NCI-H748 (cell line): ENCODE results near the gene COX6A2.
"Not testable (repeated sequence)": the region's sequence is repeated elsewhere in the genome, so short reads cannot be mapped to it uniquely, and the experiment has no call there.

Source experiments
- DNase-seq: peaks from one replicate; lab custom pipeline; 2025; ENCODE audit not compliant: unreplicated experiment; lab: John Stamatoyannopoulos, UW

The COX6A2 gene

DNA sequence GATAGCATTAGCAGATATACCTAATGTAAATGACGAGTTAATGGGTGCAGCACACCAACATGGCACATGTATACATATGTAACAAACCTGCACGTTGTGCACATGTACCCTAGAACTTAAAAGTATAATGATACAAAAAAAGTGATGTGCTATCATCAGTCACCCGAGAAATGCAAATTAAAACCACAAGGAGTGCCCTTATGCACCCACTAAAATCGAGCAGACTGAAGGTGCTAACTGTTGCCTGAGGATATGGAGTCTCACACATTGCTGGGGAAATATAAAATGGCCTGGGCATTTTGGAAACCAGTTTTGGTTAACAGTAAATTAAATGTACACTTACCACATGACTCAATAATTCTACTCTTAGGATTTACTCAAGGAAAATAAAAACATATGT lies 10.9 kb upstream of the COX6A2 start:
- DNase-seq = not testable (repeated sequence)

GRCh38 chr16:31438414-31438813 lies 10.3 kb upstream of the COX6A2 start:
- no peak for DNase-seq

DNA sequence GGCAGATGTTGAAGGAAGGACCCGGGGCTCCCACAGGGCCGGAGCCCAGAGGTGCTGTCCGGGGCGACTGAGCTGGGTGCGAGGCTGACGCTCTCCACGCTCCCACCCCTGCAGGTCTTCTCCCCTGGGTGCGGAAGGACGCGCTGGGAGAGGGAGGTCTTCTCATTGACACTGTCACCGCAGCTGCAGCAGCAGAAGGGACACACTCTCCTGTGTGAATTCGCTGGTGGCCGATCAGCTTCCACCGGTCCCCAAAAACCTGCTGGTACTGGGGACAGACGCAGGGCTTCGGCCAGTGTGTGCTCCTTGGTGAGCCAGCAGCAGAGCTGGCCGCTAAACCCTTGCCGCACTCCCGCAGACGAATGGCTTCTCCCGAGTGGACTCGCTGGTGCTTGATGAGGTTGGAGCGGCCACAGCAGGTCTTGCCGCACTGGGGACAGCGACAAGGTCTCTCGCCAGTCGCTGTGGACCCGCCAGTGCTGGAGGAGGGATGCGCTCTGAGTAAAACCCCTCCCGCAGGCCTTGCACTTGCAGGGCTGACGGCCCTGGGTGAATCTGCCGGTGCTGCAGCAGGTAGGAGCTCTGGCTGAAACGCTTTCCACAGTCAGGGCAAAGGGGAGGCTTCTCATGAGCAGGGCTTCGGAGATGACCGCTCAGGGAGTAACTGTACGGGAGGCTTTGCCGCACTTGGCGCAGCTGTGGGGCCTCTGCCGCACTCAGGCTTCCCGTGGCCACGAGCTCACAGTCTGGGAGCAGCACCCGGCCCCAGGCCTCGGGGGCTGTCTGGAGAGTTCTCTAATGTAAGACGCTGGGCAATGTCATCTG lies 8.3 kb upstream of the COX6A2 start:
- no peak for DNase-seq

DNA sequence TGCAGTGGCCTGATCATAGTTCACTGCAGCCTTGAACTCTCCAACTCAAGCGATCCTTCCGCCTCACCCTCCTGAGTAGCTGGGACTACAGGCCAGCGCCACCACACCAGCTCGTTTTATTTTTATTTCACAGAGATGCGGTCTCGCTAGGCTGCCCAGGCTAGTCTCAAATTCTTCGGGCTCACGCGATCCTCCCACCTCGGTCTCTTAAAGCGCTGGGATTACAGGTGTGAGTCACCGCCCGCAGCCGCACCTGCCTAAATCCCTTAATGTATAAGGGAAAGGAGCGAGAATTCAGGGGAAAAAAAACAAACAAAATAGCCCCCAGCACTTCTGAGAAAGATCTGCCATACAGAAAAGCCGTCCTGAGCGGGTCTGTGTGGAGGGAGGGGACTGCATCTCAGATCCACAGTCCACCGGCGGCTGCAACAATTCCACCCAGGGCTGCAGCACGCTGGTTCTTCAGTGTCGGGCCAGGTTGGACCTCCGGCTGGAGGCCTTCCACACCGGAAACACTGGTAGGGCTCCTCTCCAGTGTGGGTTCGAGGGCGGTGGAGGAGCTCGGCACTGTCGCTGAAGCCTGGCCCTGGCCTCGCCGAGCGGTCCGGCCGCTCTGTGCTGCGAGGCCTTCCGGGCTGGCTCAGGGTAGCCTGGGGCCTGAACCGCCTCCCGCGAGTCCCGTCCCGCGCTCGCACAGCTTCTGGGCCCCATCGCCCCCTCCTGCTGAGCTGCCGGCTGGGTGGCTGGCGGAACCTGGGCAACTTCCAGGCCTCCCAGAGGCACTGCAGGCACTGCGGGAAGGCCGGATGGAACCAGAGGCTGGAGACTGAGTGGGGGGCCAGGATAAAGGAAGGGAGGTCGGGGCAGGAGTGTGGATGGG lies 7.4 kb upstream of the COX6A2 start:
- no peak for DNase-seq

DNA sequence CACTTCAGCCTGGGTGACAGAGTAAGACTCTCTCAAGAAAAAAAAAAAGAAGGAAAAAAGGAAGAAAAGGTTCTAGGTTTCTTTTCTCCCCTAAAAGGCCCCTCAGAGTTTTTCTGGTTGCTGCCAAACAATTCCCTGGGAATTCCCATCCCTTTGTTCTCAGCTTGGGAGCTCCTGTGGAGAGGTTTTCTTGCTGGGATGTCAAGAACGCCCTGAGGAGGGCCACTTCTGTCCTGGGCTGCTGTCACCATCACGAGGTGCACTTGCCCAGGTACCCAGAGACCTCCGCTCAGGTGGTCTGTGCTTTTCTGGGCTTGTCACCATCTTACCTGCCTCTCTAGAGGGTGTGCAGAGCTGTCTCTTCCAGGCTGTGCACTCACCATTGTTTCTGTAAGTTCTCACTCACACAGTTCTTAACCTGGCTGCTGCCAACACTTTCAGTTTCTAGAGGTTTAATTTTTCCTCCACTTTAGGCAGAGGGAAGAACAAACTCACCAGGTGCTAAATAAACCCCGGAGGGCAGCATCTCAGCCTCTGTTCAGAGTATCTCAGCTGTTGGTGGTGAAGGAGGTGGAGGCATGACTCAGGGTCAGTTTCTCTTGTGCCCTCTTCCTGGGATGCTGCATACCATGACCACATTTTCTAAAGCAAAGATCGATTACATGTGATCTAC lies 2.4 kb upstream of the COX6A2 start:
- DNase-seq = no peak

- DNase-seq = no peak
Observed at GRCh38 chr16:31429796-31430195, 1.6 kb upstream of the COX6A2 start.

DNA sequence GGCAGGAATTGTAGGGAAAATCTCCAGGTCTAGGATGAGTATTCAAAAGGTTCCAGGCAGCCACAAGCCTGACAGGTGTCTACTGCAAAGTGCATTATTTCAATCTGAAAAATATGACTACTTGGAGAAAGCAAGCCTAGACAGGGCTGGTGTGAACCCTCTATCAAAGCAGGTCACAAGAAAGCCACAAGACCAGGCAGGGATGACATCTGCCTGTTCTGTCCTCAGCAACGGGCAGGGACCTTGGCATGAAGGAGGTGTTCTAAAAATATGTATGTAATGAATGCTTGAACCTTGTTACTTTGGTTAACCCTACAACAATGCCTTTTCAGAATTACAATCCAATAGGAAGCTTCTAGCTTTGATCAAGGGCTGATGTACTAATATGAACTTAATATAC lies 1.2 kb upstream of the COX6A2 start:
- no peak for DNase-seq

GRCh38 chr16:31428638-31429247 lies 583 bp upstream of the COX6A2 start:
- DNase-seq = no peak

- no peak for DNase-seq
Observed at GRCh38 chr16:31427441-31428278, 500 bp downstream of the COX6A2 start.

- DNase-seq = no peak
Observed at GRCh38 chr16:31423801-31424200, 4.4 kb downstream of the COX6A2 start.

DNA sequence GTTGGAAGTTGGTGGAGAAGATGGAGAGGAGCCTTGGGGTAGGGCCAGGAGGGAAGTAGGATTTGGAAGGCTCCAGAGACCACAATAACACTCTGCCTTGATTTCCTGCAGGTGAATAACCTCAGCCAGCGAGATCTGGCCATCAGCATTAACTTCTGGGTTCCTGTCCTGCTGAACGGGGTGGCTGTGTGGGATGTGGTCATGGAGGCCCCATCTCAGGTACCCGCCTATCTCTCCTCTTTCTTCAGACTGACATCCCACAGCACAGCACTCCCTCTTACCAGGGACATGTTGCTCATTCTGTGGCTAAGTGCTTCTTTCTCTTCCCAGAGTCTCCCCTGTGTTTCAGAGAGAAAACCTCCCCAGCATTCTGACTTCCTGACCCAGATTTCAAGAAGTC lies 4.9 kb downstream of the COX6A2 start:
- DNase-seq = no peak

DNA sequence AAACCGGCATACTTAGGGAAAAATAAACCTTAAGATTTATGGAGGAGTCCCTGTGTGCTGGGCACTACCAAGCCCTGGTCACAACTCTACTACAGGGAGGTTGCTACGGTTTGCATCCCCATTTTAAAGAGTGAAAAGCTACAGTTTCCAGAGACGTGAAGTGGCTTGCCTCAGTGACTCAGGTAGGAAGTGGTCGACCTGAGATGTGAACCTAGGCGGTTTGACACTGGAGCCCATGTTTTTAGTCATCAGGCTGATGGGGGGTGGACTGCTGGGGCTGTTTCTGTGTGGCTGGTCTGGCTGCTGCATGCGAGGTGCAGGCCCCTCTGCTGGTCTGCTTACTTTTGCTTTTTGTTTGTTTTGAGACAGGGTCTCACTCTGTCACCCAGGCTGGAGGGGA lies 6.6 kb downstream of the COX6A2 start:
- DNase-seq = no peak

GRCh38 chr16:31420037-31420436 lies 8.1 kb downstream of the COX6A2 start:
- no peak for DNase-seq

DNA sequence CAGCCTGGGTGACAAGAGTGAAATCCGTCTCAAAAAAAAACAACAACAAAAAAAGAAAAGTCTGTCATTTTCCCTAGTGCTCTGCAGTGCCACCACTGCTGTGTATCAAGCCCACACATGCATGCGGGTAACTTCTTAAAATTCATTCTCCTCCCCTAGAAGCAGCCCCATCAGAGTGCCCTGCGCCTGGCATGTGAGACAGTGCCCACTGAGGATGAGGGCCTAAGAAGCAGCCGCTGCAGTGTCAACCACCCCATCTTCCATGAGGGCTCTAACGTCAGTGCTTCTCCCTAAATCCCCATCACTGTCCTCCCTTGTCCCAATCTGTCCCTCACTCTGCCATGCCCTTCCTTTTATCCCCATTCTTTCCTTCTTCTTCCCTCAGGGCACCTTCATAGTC lies 10.2 kb downstream of the COX6A2 start:
- DNase-seq = no peak

GRCh38 chr16:31417036-31417435 lies 11.1 kb downstream of the COX6A2 start:
- not testable (repeated sequence) for DNase-seq

GRCh38 chr16:31416371-31416770 lies 11.8 kb downstream of the COX6A2 start:
- no peak for DNase-seq

DNA sequence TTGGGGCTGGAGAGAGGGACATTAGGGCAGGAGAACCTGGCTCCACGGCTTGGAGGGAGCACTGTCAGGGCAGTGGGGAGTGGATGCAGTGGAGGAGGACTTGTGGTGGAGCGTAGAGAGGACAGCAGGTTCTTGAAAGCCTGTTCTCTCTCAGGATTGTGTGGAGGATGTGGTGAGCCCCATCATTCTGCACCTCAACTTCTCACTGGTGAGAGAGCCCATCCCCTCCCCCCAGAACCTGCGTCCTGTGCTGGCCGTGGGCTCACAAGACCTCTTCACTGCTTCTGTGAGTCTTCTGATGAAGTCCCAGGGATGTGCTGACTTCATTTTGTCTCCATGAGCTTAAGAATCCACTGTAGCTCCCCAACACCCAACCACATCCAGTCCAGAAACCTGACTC lies 13.5 kb downstream of the COX6A2 start:
- no peak for DNase-seq

DNA sequence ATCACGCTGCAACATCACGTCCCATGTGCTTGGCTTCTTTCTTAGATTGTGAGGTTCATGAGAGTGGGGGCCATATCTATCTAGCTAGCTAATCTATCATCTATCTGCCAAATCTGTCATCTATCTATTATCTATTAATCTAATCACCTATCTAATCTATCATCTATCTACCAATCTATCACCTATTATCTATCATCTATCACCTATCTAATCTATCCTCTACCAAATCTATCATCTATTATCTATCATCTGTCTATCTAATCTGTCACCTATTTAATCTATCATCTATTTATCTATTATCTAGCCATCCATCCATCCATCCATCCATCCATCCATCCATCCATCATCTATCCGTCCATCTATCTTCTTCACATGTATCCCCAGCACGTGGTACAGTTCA lies 14.2 kb downstream of the COX6A2 start:
- DNase-seq = no peak

DNA sequence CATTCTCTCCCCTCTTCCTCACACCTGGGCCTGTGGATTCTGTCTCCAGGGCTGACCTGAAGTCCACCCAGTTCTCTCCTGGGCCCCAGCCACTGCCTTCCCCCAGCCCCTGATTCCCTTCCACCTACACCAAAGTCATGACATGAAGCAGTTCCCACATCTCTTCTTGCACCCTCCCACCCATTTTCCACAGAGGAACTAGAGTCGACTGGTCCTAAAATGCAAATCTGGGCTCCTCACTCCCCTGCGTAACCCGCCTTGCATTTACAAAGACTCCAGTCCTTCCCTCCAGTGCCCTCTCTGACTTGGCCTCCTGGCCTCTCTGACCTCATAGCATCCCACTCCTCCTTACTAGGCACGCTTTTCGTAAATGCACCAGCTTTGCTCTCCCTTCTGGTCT lies 14.8 kb downstream of the COX6A2 start:
- no peak for DNase-seq

GRCh38 chr16:31412750-31413149 lies 15.4 kb downstream of the COX6A2 start:
- no peak for DNase-seq
